HepG2 (cell line): ENCODE results near the gene LMTK2. TPM values are rescaled to one million over a fixed set of nuclear protein-coding genes. Genes with fewer than 3 reads are reported as not detected.

ENCODE experiments used
- BHLHE40 ChIP-seq: IDR thresholded peaks from 2 replicates; pipeline ENCODE4 v1.6.1; 2011; ENCODE audit warnings: low read length, improper control_type of control experiment
- CCDC6 ChIP-seq: sonication (generic); formaldehyde crosslinking; IDR thresholded peaks from 2 replicates; pipeline ENCODE4 v1.8.1; 2022; ENCODE audit warnings: mild to moderate bottlenecking, missing genetic modification reagents, moderate library complexity
- E2F1 ChIP-seq: sonication (generic); formaldehyde crosslinking; IDR thresholded peaks from 2 replicates; pipeline ENCODE4 v1.5.0; 2020; ENCODE audit warnings: missing genetic modification reagents
- KMT2B ChIP-seq: IDR thresholded peaks from 2 replicates; pipeline ENCODE4 v1.6.1; 2016; ENCODE audit warnings: missing genetic modification reagents, missing compliant biosample characterization
- NFAT5 ChIP-seq: sonication (generic); formaldehyde crosslinking; IDR thresholded peaks from 2 replicates; pipeline ENCODE4 v1.4.0; 2020; ENCODE audit warnings: missing genetic modification reagents
- PAWR ChIP-seq: sonication (generic); formaldehyde crosslinking; IDR thresholded peaks from 2 replicates; pipeline ENCODE4 v1.4.0; 2020; ENCODE audit warnings: missing genetic modification reagents, mild to moderate bottlenecking, borderline replicate concordance
- TCF12 ChIP-seq, 2 experiments: fragments of 450-650 bp in 1 of 2; sonication (generic) in 1 of 2; formaldehyde crosslinking in 1 of 2; IDR thresholded peaks; 2 replicates each; pipeline versions ENCODE4 v1.6.1 to v1.8.0; 2017 to 2022; ENCODE audit warnings: antibody characterized with exemption in 1 of 2, mild to moderate bottlenecking in 1 of 2, missing genetic modification reagents in 1 of 2, moderate library complexity in 1 of 2
- THAP7 ChIP-seq: sonication (generic); formaldehyde crosslinking; IDR thresholded peaks from 2 replicates; pipeline ENCODE4 v1.8.1; 2023; ENCODE audit warnings: mild to moderate bottlenecking, missing genetic modification reagents
- UBTF ChIP-seq: sonication (generic); formaldehyde crosslinking; IDR thresholded peaks from 2 replicates; pipeline ENCODE4 v1.4.0; 2020; ENCODE audit warnings: mild to moderate bottlenecking, missing genetic modification reagents
- ZNF317 ChIP-seq: sonication (generic); formaldehyde crosslinking; IDR thresholded peaks from 2 replicates; pipeline ENCODE4 v1.5.0; 2020; ENCODE audit warnings: mild to moderate bottlenecking, missing genetic modification reagents
- ZNF704 ChIP-seq: sonication (generic); formaldehyde crosslinking; IDR thresholded peaks from 2 replicates; pipeline ENCODE4 v1.8.1; 2023; ENCODE audit warnings: mild to moderate bottlenecking, inconsistent platforms, moderate library complexity, missing genetic modification reagents, borderline replicate concordance
- ZNF713 ChIP-seq: sonication (generic); formaldehyde crosslinking; IDR thresholded peaks from 2 replicates; pipeline ENCODE4 v1.4.0; 2020; ENCODE audit warnings: mild to moderate bottlenecking, missing genetic modification reagents
- polyA plus RNA-seq, 8 experiments: library from polyadenylated mRNA; depleted of rRNA in 3 of 8; stranded (reverse) in 7 of 8; unstranded in 1 of 8; fragments of >200 nt; fragmentation: Illumina TruSeq in 4 of 8; extraction: Trizol in 4 of 8; gene quantifications; 2 replicates each; pipeline versions ENCODE4 v1.2.1 to v1.2.3, GENCODE V29; 2011 to 2016; ENCODE audit warnings: low read depth in 4 of 8, missing spikeins in 1 of 8, mixed read lengths in 1 of 8; ENCODE audit not compliant: insufficient read depth in 1 of 8
- total RNA-seq, 5 experiments: library from RNA; depleted of rRNA; stranded (reverse); fragments of >200 nt; fragmentation: Illumina TruSeq; extraction: Trizol; gene quantifications; 2 replicates each; pipeline ENCODE4 v1.2.3, GENCODE V29; 2016; ENCODE audit warnings: low read depth in 1 of 5

Gene LMTK2
- total and polyA plus RNA-seq, 2 of the 13 experiments (the other 11 are each of a cell fraction or from before 2014, with no cell fraction given): 9.5 to 11.7 TPM

- no peak for TF ChIP-seq ZNF317 (CRISPR knock-in tag)
- no peak for TF ChIP-seq KMT2B (CRISPR knock-in tag)
- no peak for TF ChIP-seq ZNF704
- TF ChIP-seq CCDC6 (CRISPR knock-in tag): no peak
- TF ChIP-seq TCF12 (IDR thresholded peaks at IDR 0.05): no peak
- no peak for TF ChIP-seq TCF12 (CRISPR knock-in tag; IDR thresholded peaks at IDR 0.05)
- no peak for TF ChIP-seq UBTF
- TF ChIP-seq THAP7: no peak
- no peak for TF ChIP-seq BHLHE40
- no peak for TF ChIP-seq PAWR (CRISPR knock-in tag)
- no peak for TF ChIP-seq E2F1 (CRISPR knock-in tag)
- TF ChIP-seq ZNF713: no peak
- TF ChIP-seq NFAT5 (CRISPR knock-in tag): no peak
- TF ChIP-seq, all 625 proteins: peak for 0
Measured at GRCh38 chr7:98170966-98171365, 64.3 kb downstream of the LMTK2 start (continued).
